Measurements from ENCODE around the gene CREB3L4. TPM values are rescaled to one million over a fixed set of nuclear protein-coding genes. Genes with fewer than 3 reads are reported as not detected.
"Not testable (repeated sequence)": the region's sequence is repeated elsewhere in the genome, so short reads cannot be mapped to it uniquely, and the experiment has no call there.

CREB3L4 gene
- total RNA-seq, 1 experiment from 2014 or later: 14.7 TPM

GRCh38 chr1:154012129-154012528, 44.4 kb downstream of the CREB3L4 start:
- Mint-ChIP-seq H3K4me1 (ENCODE audit: insufficient read depth, unreplicated experiment) (peaks cover 7% of the 10 kb centered on the region), H3K9me3 (ENCODE audit: unreplicated experiment) (no peaks in the 10 kb centered on the region), H3K27me3 (ENCODE audit: insufficient read depth, unreplicated experiment) (no peaks in the 10 kb centered on the region), H3K36me3 (ENCODE audit: insufficient read depth, unreplicated experiment) (no peaks in the 10 kb centered on the region), H3K27ac (ENCODE audit: low read depth, unreplicated experiment) (no peak overlapping the region), H3K4me3 (ENCODE audit: unreplicated experiment) (no peak overlapping the region)
- no peak for DNase-seq (ENCODE audit: unreplicated experiment)
- POLR2A ChIA-PET: no interaction called here
- intact Hi-C loops (cut with micrococcal nuclease): no loop called here
- TF ChIP-seq CTCF (IDR thresholded peaks at IDR 0.05; ENCODE audit: unreplicated experiment): no peak
- BruUV-seq (replicated peaks): no TSS peak
- CTCF ChIA-PET: interaction anchor here (0.6 kb wide), 2 partner anchors 33 to 356 kb away, joined by 3 to 4 read pairs; no protein-coding TSS in a partner anchor

- CTCF ChIA-PET; H3K4me1 Mint-ChIP-seq (ENCODE audit: insufficient read depth, unreplicated experiment); DNase-seq (ENCODE audit: unreplicated experiment); POLR2A ChIA-PET; H3K27me3 Mint-ChIP-seq (ENCODE audit: insufficient read depth, unreplicated experiment); H3K9me3 Mint-ChIP-seq (ENCODE audit: unreplicated experiment); BruUV-seq (replicated peaks); intact Hi-C loops (cut with micrococcal nuclease); H3K4me3 Mint-ChIP-seq (ENCODE audit: unreplicated experiment); H3K36me3 Mint-ChIP-seq (ENCODE audit: insufficient read depth, unreplicated experiment); H3K27ac Mint-ChIP-seq (ENCODE audit: low read depth, unreplicated experiment): not testable (repeated sequence)
Observed at GRCh38 chr1:154012543-154012942, 44.8 kb downstream of the CREB3L4 start.

- POLR2A ChIA-PET: no interaction called here
- CTCF ChIA-PET: interaction anchor here (0.6 kb wide), 1 partner anchor 63 kb away, joined by 3 read pairs; no protein-coding TSS in a partner anchor
- no peaks in the 10 kb centered on the region for H3K9me3 Mint-ChIP-seq (ENCODE audit: unreplicated experiment)
- H3K36me3 Mint-ChIP-seq (ENCODE audit: insufficient read depth, unreplicated experiment): no peaks in the 10 kb centered on the region
- H3K27me3 Mint-ChIP-seq (ENCODE audit: insufficient read depth, unreplicated experiment): no peaks in the 10 kb centered on the region
- intact Hi-C loops (cut with micrococcal nuclease): no loop called here
- no peak for TF ChIP-seq CTCF (IDR thresholded peaks at IDR 0.05; ENCODE audit: unreplicated experiment)
- H3K4me1 Mint-ChIP-seq (ENCODE audit: insufficient read depth, unreplicated experiment): peaks cover 7% of the 10 kb centered on the region
- no peak overlapping the region for H3K27ac Mint-ChIP-seq (ENCODE audit: low read depth, unreplicated experiment)
- BruUV-seq (replicated peaks): no TSS peak
- peak; percentile 62 for DNase-seq (ENCODE audit: unreplicated experiment)
- H3K4me3 Mint-ChIP-seq (ENCODE audit: unreplicated experiment): no peak overlapping the region
Observed at GRCh38 chr1:154014154-154014907, 46.6 kb downstream of the CREB3L4 start.

GRCh38 chr1:154019269-154019668, 51.6 kb downstream of the CREB3L4 start:
- Mint-ChIP-seq H3K27ac (ENCODE audit: low read depth, unreplicated experiment) (no peak overlapping the region), H3K27me3 (ENCODE audit: insufficient read depth, unreplicated experiment) (no peaks in the 10 kb centered on the region), H3K4me1 (ENCODE audit: insufficient read depth, unreplicated experiment) (peaks cover 4% of the 10 kb centered on the region), H3K36me3 (ENCODE audit: insufficient read depth, unreplicated experiment) (no peaks in the 10 kb centered on the region), H3K4me3 (ENCODE audit: unreplicated experiment) (no peak overlapping the region), H3K9me3 (ENCODE audit: unreplicated experiment) (no peaks in the 10 kb centered on the region)
- POLR2A ChIA-PET: interaction anchor here (0.8 kb wide), 2 partner anchors 24 to 163 kb away, joined by 4 read pairs; no protein-coding TSS in a partner anchor
- no peak for DNase-seq (ENCODE audit: unreplicated experiment)
- CTCF ChIA-PET: interaction anchor here (0.8 kb wide), 1 partner anchor 176 kb away, joined by 3 read pairs; no protein-coding TSS in a partner anchor
- no TSS peak for BruUV-seq (replicated peaks)
- no peak for TF ChIP-seq CTCF (IDR thresholded peaks at IDR 0.05; ENCODE audit: unreplicated experiment)
- intact Hi-C loops (cut with micrococcal nuclease): no loop called here
